Suprapubic skin (tissue), 4 donors: ENCODE data around the gene IYD.

ENCODE experiments used
- CTCF ChIP-seq, 2 donors: fragments of 200-600 bp in 1 of 2; fragments of 450-650 bp in 1 of 2; sonication (generic) in 1 of 2; IDR thresholded peaks; one replicate each; pipeline ENCODE4 v1.5.1; 2016 to 2019; ENCODE audit warnings: antibody characterized with exemption in 2 of 2, mild to moderate bottlenecking in 1 of 2, moderate library complexity in 1 of 2
- POLR2A ChIP-seq, 2 donors: fragments of 450-650 bp; IDR thresholded peaks; one replicate each; pipeline ENCODE4 v1.6.1; 2017; ENCODE audit warnings: antibody characterized with exemption in 2 of 2, mild to moderate bottlenecking in 2 of 2, moderate library complexity in 2 of 2
- POLR2AphosphoS5 ChIP-seq, 3 donors: sonication (generic); formaldehyde crosslinking; IDR thresholded peaks; one replicate each; pipeline ENCODE4 v1.6.1; 2017; ENCODE audit warnings: antibody characterized with exemption in 3 of 3

- no peak for TF ChIP-seq CTCF (IDR thresholded peaks at IDR 0.05)
- TF ChIP-seq POLR2A (IDR thresholded peaks at IDR 0.05): no peak
- no peak for TF ChIP-seq POLR2AphosphoS5 (IDR thresholded peaks at IDR 0.05)
Measured at GRCh38 chr6:150435832-150436231, 67.0 kb downstream of the IYD start.
